Mesenchymal stem cell (in vitro differentiated cells and primary cell): ENCODE results near the gene MXD4.

Experiments used
- DNase-seq: peaks from one replicate; pipeline ENCODE4 v3.0.0-alpha.2; 2013
- H2AFZ ChIP-seq: one replicate; pipeline ENCODE4 v1.6.1; 2013; ENCODE audit warnings: low read depth, mild to moderate bottlenecking, control low read depth, inconsistent platforms, low read length, moderate library complexity
- H2AK5ac ChIP-seq: 2 replicates; pipeline ENCODE4 v1.6.1; 2013; ENCODE audit warnings: low read length, moderate library complexity, mild to moderate bottlenecking, inconsistent platforms; ENCODE audit not compliant: severe bottlenecking
- H2BK120ac ChIP-seq: one replicate; pipeline ENCODE4 v1.6.1; 2013; ENCODE audit warnings: low read depth, mild to moderate bottlenecking, inconsistent platforms, low read length, moderate library complexity
- H2BK12ac ChIP-seq, 2 experiments: one replicate each; pipeline ENCODE4 v1.6.1; 2013; ENCODE audit warnings: inconsistent platforms in 2 of 2, low read length in 2 of 2, mild to moderate bottlenecking in 2 of 2, moderate library complexity in 2 of 2, control low read depth in 1 of 2
- H2BK15ac ChIP-seq: one replicate; pipeline ENCODE4 v1.6.1; 2013; ENCODE audit warnings: mild to moderate bottlenecking, low read depth, inconsistent platforms; ENCODE audit not compliant: poor library complexity, severe bottlenecking
- H2BK5ac ChIP-seq: 2 replicates; pipeline ENCODE4 v1.6.1; 2013; ENCODE audit warnings: low read depth, mild to moderate bottlenecking, low read length, control low read depth, inconsistent platforms; ENCODE audit not compliant: poor library complexity, severe bottlenecking
- H3K14ac ChIP-seq, 2 experiments: one replicate each; pipeline ENCODE4 v1.6.1; 2013; ENCODE audit warnings: inconsistent platforms in 2 of 2, low read length in 2 of 2, control low read depth in 1 of 2, mild to moderate bottlenecking in 1 of 2, moderate library complexity in 1 of 2
- H3K18ac ChIP-seq, 2 experiments: one replicate each; pipeline ENCODE4 v1.6.1; 2013; ENCODE audit warnings: inconsistent platforms in 2 of 2, low read length in 2 of 2, control low read depth in 1 of 2, low read depth in 1 of 2, mild to moderate bottlenecking in 1 of 2
- H3K23ac ChIP-seq, 2 experiments: one replicate each; pipeline ENCODE4 v1.6.1; 2013; ENCODE audit warnings: inconsistent platforms in 2 of 2, low read length in 2 of 2, mild to moderate bottlenecking in 2 of 2, moderate library complexity in 2 of 2, control low read depth in 1 of 2
- H3K27ac ChIP-seq: 2 replicates; pipeline ENCODE4 v1.5.1; 2013; ENCODE audit warnings: mild to moderate bottlenecking, moderate library complexity, low read length, control low read depth, inconsistent platforms; ENCODE audit not compliant: poor library complexity, severe bottlenecking
- H3K27me3 ChIP-seq, 2 experiments: 2 replicates each; pipeline versions ENCODE4 v1.6.1 to v1.7.0; 2013; ENCODE audit warnings: low read length in 2 of 2, mild to moderate bottlenecking in 2 of 2, moderate library complexity in 2 of 2, control low read depth in 1 of 2, inconsistent platforms in 1 of 2; ENCODE audit not compliant: control insufficient read depth in 1 of 2, insufficient read depth in 1 of 2
- H3K36me3 ChIP-seq, 2 experiments: 2 replicates each; pipeline versions ENCODE4 v1.6.1 to v1.7.0; 2013; ENCODE audit warnings: low read length in 2 of 2, control low read depth in 1 of 2, inconsistent platforms in 1 of 2, low read depth in 1 of 2, mild to moderate bottlenecking in 1 of 2; ENCODE audit not compliant: insufficient read depth in 2 of 2, control insufficient read depth in 1 of 2
- H3K4ac ChIP-seq, 2 experiments: one replicate each; pipeline ENCODE4 v1.6.1; 2013; ENCODE audit warnings: inconsistent platforms in 2 of 2, low read length in 2 of 2, mild to moderate bottlenecking in 2 of 2, moderate library complexity in 2 of 2, control low read depth in 1 of 2, low read depth in 1 of 2
- H3K4me1 ChIP-seq: 2 replicates; pipeline ENCODE4 v1.6.1; 2013; ENCODE audit warnings: low read depth, low read length, control low read depth; ENCODE audit not compliant: control insufficient read depth, insufficient read depth
- H3K4me2 ChIP-seq: 2 replicates; pipeline ENCODE4 v1.6.1; 2013; ENCODE audit warnings: low read length, mild to moderate bottlenecking, inconsistent platforms; ENCODE audit not compliant: poor library complexity, severe bottlenecking
- H3K4me3 ChIP-seq, 2 experiments: 2 replicates each; pipeline versions ENCODE4 v1.5.1 to v1.7.0; 2013; ENCODE audit warnings: low read length in 2 of 2, mild to moderate bottlenecking in 2 of 2, control low read depth in 1 of 2, low read depth in 1 of 2; ENCODE audit not compliant: insufficient read depth in 1 of 2
- H3K79me1 ChIP-seq: replicated peaks from 2 replicates; pipeline ENCODE4 v1.6.1; 2013; ENCODE audit warnings: mild to moderate bottlenecking, control low read depth, low read length, inconsistent platforms; ENCODE audit not compliant: poor library complexity, severe bottlenecking
- H3K9ac ChIP-seq: 2 replicates; pipeline ENCODE4 v1.7.0; 2013; ENCODE audit warnings: mild to moderate bottlenecking, low read length, moderate library complexity
- H3K9me3 ChIP-seq: 2 replicates; pipeline ENCODE4 v1.7.0; 2013; ENCODE audit warnings: mild to moderate bottlenecking, low read length; ENCODE audit not compliant: control insufficient read depth
- H4K8ac ChIP-seq: one replicate; pipeline ENCODE4 v1.6.1; 2013; ENCODE audit warnings: inconsistent platforms, mild to moderate bottlenecking, low read length, moderate library complexity
- H4K91ac ChIP-seq: one replicate; pipeline ENCODE4 v1.6.1; 2013; ENCODE audit warnings: mild to moderate bottlenecking, low read length, inconsistent platforms
- WGBS: methylation state at CpG from one replicate; pipeline ENCODE4 v1.1.7; 2013; ENCODE audit warnings: mixed read lengths; 5-methylcytosine and 5-hydroxymethylcytosine counted together

The MXD4 gene

GRCh38 chr4:2299794-2300193 lies 37.9 kb upstream of the MXD4 start:
- peaks cover 8% of the 10 kb centered on the region for H3K9me3 ChIP-seq
- 70% methylated on average over 2 of the region's 2 CpGs for WGBS
- H3K27ac ChIP-seq, result no peak overlapping the region
- H2AK5ac ChIP-seq, result no peak overlapping the region
- H3K4ac ChIP-seq, result no peak overlapping the region
- H2BK120ac ChIP-seq, result no peak overlapping the region
- H4K8ac ChIP-seq, result no peak overlapping the region
- peaks cover 36% of the 10 kb centered on the region for H3K79me1 ChIP-seq
- H4K91ac ChIP-seq, result no peak overlapping the region
- H3K27me3 ChIP-seq, result no peaks in the 10 kb centered on the region
- no peak overlapping the region for H2AFZ ChIP-seq
- H3K14ac ChIP-seq, result no peak overlapping the region
- no peak overlapping the region for H2BK12ac ChIP-seq
- no peak overlapping the region for H3K4me3 ChIP-seq
- H2BK5ac ChIP-seq, result no peak overlapping the region
- H3K9ac ChIP-seq, result no peak overlapping the region
- peaks cover 0 to 77% of the 10 kb centered on the region in 2 experiments for H3K36me3 ChIP-seq
- no peak overlapping the region for H3K18ac ChIP-seq
- no peak overlapping the region for H2BK15ac ChIP-seq
- DNase-seq, result no peak
- no peak overlapping the region for H3K23ac ChIP-seq
- no peaks in the 10 kb centered on the region for H3K4me1 ChIP-seq
- H3K4me2 ChIP-seq, result no peak overlapping the region

GRCh38 chr4:2298532-2298991 lies 36.7 kb upstream of the MXD4 start:
- Histone ChIP-seq H3K4me3 (no peak overlapping the region), H3K27me3 (no peaks in the 10 kb centered on the region), H3K27ac (no peak overlapping the region), H3K4me1 (no peaks in the 10 kb centered on the region), H4K8ac (no peak overlapping the region), H3K14ac (no peak overlapping the region), H2AFZ (no peak overlapping the region), H3K9me3 (peaks cover 8% of the 10 kb centered on the region), H3K79me1 (peaks cover 33% of the 10 kb centered on the region), H3K4ac (no peak overlapping the region), H2BK120ac (no peak overlapping the region), H2BK12ac (no peak overlapping the region), H2BK5ac (no peak overlapping the region), H3K18ac (no peak overlapping the region), H2BK15ac (no peak overlapping the region), H3K23ac (no peak overlapping the region), H2AK5ac (no peak overlapping the region), H3K36me3 (peaks cover 0 to 65% of the 10 kb centered on the region in 2 experiments), H3K4me2 (no peak overlapping the region), H4K91ac (no peak overlapping the region), H3K9ac (no peak overlapping the region)
- no peak for DNase-seq
- WGBS, result 91% methylated on average over 23 of the region's 23 CpGs

GRCh38 chr4:2297606-2298531 lies 36.0 kb upstream of the MXD4 start:
- DNase-seq, result no peak
- no peak overlapping the region for H2BK5ac ChIP-seq
- no peak overlapping the region for H2AFZ ChIP-seq
- H3K27me3 ChIP-seq, result no peaks in the 10 kb centered on the region
- H2BK12ac ChIP-seq, result no peak overlapping the region
- H4K91ac ChIP-seq, result no peak overlapping the region
- no peak overlapping the region for H2BK120ac ChIP-seq
- peaks cover 0 to 58% of the 10 kb centered on the region in 2 experiments for H3K36me3 ChIP-seq
- peaks cover 30% of the 10 kb centered on the region for H3K79me1 ChIP-seq
- 89% methylated on average over 39 of the region's 40 CpGs for WGBS
- H3K23ac ChIP-seq, result no peak overlapping the region
- peaks cover 8% of the 10 kb centered on the region for H3K9me3 ChIP-seq
- H3K4ac ChIP-seq, result no peak overlapping the region
- no peak overlapping the region for H3K18ac ChIP-seq
- H3K9ac ChIP-seq, result no peak overlapping the region
- no peak overlapping the region for H4K8ac ChIP-seq
- H2BK15ac ChIP-seq, result no peak overlapping the region
- peak overlapping the region in 1 of 2 experiments; percentile 64 for H3K14ac ChIP-seq
- no peaks in the 10 kb centered on the region for H3K4me1 ChIP-seq
- H3K4me2 ChIP-seq, result no peak overlapping the region
- H3K27ac ChIP-seq, result no peak overlapping the region
- H2AK5ac ChIP-seq, result no peak overlapping the region
- H3K4me3 ChIP-seq, result no peak overlapping the region
